ENCODE measurements around the gene TMEM150A.
"Not testable (repeated sequence)": the region's sequence is repeated elsewhere in the genome, so short reads cannot be mapped to it uniquely, and the experiment has no call there.

The TMEM150A gene

DNA sequence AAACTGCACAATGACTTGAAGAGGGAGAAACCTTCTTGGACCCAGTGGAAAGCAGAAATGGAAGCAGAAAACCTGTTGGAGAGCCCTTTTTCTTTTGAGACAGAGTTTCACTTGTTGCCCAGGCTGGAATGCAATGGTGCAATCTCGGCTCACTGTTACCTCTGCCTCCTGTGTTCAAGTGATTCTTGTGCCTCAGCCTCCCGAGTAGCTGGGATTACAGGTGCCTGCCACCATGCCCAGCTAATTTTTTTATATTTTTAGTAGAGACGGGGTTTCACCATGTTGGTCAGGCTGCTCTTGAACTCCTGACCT lies 1.6 kb upstream of the TMEM150A start:
- H3K27me3 Mint-ChIP-seq, H3K9me3 Mint-ChIP-seq: not testable (repeated sequence)
- Mint-ChIP-seq H3K4me1 (ENCODE audit: low read depth) (peaks cover 36% of the 10 kb centered on the region), H3K27ac (peak overlapping the region; percentile 36), H3K36me3 (ENCODE audit: low read depth) (peaks cover 12% of the 10 kb centered on the region), H3K4me3 (peak overlapping the region; percentile 91)

DNA sequence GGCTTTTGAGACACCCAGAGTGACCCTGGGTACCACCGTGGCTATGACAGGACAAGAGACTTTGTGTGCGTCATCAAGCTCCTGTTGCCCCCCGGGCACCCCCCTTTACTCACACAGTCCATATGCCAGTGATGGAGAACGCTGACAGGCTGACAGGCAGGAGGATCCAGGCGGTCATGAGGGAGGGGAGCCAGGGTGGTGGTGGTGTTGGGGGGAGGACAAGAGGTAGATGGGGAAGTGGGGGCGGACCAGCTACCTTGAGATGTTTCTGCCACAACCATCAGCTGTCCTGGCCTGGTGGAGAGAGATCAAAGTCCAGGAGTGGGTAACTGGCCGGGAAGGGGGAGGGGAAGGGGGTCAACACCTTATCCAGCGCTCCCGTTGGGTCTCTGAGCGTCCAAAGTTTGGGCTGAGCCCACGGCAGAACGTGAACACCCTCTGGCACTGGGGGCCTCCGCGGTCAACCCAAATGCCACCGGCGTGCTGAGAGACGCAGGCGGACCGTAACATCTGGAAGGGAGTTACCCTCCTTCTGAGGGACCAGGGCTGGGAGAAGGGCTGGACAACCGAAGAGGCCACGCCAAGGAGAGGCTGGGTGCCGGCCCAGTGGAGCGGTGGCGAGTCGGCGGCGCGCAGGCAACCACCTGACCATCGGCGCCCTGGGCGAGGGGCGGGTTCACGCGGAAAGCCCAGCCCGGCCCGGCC lies 575 bp downstream of the TMEM150A start:
- Mint-ChIP-seq H3K4me3 (peak overlapping the region; percentile 79), H3K27me3 (no peaks in the 10 kb centered on the region), H3K27ac (peak overlapping the region; percentile 61), H3K36me3 (ENCODE audit: low read depth) (no peaks in the 10 kb centered on the region), H3K9me3 (no peaks in the 10 kb centered on the region), H3K4me1 (ENCODE audit: low read depth) (peaks cover 43% of the 10 kb centered on the region)

- H3K27ac Mint-ChIP-seq = no peak overlapping the region
- H3K4me3 Mint-ChIP-seq = peak overlapping the region; percentile 79
- H3K36me3 Mint-ChIP-seq (ENCODE audit: low read depth) = no peaks in the 10 kb centered on the region
- H3K4me1 Mint-ChIP-seq (ENCODE audit: low read depth) = peaks cover 50% of the 10 kb centered on the region
- no peaks in the 10 kb centered on the region for H3K9me3 Mint-ChIP-seq
- no peaks in the 10 kb centered on the region for H3K27me3 Mint-ChIP-seq
Measured at GRCh38 chr2:85600951-85601770, 1.3 kb downstream of the TMEM150A start.

- no peaks in the 10 kb centered on the region for H3K36me3 Mint-ChIP-seq (ENCODE audit: low read depth)
- peaks cover 48% of the 10 kb centered on the region for H3K4me1 Mint-ChIP-seq (ENCODE audit: low read depth)
- H3K27me3 Mint-ChIP-seq = no peaks in the 10 kb centered on the region
- H3K4me3 Mint-ChIP-seq = no peak overlapping the region
- H3K9me3 Mint-ChIP-seq = no peaks in the 10 kb centered on the region
- H3K27ac Mint-ChIP-seq = no peak overlapping the region
Measured at GRCh38 chr2:85600235-85600575, 2.3 kb downstream of the TMEM150A start.

DNA sequence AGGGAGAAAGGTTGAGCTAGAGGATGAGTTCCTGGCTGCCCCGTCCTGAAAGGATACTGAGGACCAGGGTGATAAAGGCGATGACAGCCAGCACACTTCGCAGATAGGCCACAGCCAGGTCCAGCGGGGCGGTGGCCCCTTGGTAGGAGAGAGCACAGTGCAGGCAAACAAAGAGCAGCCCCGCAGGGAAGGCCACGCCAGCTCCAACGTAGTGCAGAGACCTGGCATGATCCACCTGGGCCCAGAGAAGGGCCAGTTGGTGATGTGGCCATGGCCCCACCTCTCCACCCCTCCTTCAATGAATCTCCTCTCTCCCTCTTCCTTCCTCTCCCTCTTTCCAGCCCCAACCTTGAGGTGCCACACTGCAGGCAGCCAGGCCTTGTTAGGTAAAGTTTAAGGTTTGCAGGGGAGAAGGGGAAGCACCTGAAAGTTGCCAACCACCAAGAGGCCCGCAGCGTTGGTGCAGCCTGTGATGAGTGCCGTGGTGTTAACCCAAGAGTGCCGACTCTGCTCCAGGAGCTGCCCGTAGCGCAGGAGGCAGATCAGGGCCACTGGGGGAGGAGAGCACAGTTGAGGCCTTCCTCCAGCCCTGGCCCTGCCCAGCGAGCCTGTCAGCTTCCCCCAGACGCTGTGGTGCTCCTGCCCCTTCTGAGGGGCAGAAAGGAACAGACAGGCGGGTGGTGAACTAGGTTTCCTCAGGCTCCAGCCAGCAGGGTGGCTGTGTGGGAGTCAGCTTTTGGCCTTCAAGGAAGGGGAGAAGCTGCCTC lies 2.8 kb downstream of the TMEM150A start:
- no peak overlapping the region for H3K4me3 Mint-ChIP-seq

DNA sequence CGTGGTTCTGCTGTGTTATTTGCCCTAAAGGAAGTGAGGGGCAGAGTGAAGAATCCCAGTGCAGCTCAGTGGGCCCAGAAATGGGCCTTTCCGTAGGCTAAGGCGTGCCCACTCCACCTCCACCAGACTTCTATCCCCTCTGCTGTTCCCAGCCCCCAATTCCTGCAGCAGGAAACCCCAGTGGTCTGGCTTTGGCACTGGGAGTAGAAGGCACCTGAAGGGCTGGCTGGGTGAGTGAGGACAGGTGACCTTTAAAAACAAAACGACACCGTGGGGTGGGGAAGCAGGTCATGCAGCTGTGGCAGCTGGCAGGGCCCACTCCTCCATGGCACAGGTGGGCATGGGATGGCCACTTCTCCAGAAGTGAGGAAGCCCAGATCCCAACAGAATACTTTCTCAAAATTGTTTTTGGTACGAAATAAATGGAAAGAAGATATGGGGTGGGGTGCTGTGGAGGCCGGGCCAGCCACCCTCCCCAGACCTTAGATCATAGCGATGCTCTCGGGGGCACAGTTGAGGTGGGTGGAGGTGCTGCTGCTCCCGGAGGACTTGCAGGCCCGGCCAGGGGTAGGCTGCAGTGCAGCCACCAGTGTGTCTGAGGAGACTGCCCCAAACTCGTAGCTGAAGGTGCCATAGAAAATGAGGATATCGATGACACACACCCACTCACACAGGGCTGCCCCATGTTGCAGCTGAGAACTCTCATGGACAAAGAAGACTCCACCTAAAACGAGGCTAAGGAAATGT lies 3.7 kb downstream of the TMEM150A start:
- H3K4me1 Mint-ChIP-seq (ENCODE audit: low read depth) = peaks cover 51% of the 10 kb centered on the region
- no peaks in the 10 kb centered on the region for H3K9me3 Mint-ChIP-seq

More for the DNA sequence above, 2.8 kb downstream of the TMEM150A start:
- H3K4me1 Mint-ChIP-seq (ENCODE audit: low read depth) = peaks cover 47% of the 10 kb centered on the region
- H3K27ac Mint-ChIP-seq = no peak overlapping the region
- H3K36me3 Mint-ChIP-seq (ENCODE audit: low read depth) = no peaks in the 10 kb centered on the region
- no peaks in the 10 kb centered on the region for H3K27me3 Mint-ChIP-seq
- no peaks in the 10 kb centered on the region for H3K9me3 Mint-ChIP-seq

DNA sequence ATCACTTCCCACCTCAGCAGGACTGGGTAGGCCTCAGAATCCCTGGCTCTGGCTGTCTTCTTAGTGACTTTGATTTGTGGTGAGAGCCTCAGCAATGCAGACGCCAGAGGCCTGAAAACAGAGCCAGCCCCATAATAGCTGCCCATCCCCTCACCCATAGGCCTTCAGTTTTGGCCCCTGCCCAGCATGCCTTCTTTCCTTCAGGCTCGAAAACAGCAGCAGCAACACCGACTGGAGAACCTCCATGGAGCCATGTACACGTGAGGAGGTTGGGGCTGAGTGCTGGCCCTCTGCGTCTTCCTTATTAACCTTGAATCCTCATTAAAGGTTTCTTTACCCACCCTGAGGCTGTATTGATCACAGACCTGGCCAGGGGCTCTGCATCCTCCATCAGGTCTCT lies 5.3 kb downstream of the TMEM150A start:
- Mint-ChIP-seq H3K4me1 (ENCODE audit: low read depth) (peaks cover 45% of the 10 kb centered on the region), H3K4me3 (peak overlapping the region; percentile 90), H3K27ac (no peak overlapping the region)

More for the DNA sequence above, 3.7 kb downstream of the TMEM150A start:
- H3K27me3 Mint-ChIP-seq = no peaks in the 10 kb centered on the region
- no peaks in the 10 kb centered on the region for H3K36me3 Mint-ChIP-seq (ENCODE audit: low read depth)
- H3K27ac Mint-ChIP-seq = no peak overlapping the region
- H3K4me3 Mint-ChIP-seq = no peak overlapping the region

GRCh38 chr2:85596486-85597143 lies 5.9 kb downstream of the TMEM150A start:
- Mint-ChIP-seq H3K27me3 (no peaks in the 10 kb centered on the region), H3K4me3 (peak overlapping the region; percentile 90), H3K36me3 (ENCODE audit: low read depth) (no peaks in the 10 kb centered on the region), H3K27ac (no peak overlapping the region), H3K4me1 (ENCODE audit: low read depth) (peaks cover 40% of the 10 kb centered on the region), H3K9me3 (no peaks in the 10 kb centered on the region)

More for the DNA sequence above, 5.3 kb downstream of the TMEM150A start:
- Mint-ChIP-seq H3K9me3 (no peaks in the 10 kb centered on the region), H3K27me3 (no peaks in the 10 kb centered on the region), H3K36me3 (ENCODE audit: low read depth) (no peaks in the 10 kb centered on the region)

DNA sequence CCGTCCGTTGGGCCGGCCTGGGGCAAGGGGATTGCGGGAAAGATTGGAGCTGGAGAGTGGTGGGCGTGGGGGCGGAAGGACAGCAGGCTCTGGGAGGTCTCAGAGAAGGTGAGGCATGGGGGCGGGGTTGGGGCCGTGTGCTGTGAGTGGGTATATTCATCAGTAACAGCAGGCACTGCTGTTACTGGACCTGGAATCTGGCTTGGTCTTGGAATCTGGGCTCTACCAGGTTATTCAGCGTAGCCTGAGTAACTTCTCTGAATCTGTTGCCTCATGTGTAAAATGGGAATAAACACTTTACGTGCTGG lies 6.5 kb downstream of the TMEM150A start:
- Mint-ChIP-seq H3K36me3 (ENCODE audit: low read depth) (no peaks in the 10 kb centered on the region), H3K27me3 (no peaks in the 10 kb centered on the region), H3K9me3 (no peaks in the 10 kb centered on the region), H3K4me1 (ENCODE audit: low read depth) (peaks cover 38% of the 10 kb centered on the region), H3K27ac (peak overlapping the region; percentile 92), H3K4me3 (peak overlapping the region; percentile 90)

GRCh38 chr2:85595301-85596025 lies 7.0 kb downstream of the TMEM150A start, which contains the start of gene RNF181:
RNF181 (plus strand) TSS chr2:85595745; CDS start chr2:85595764, 19 bp downstream.
- Mint-ChIP-seq H3K9me3 (no peaks in the 10 kb centered on the region), H3K36me3 (ENCODE audit: low read depth) (no peaks in the 10 kb centered on the region), H3K27ac (peak within 1 kb of the TSS; percentile 92), H3K4me3 (peak within 1 kb of the TSS; percentile 90), H3K4me1 (ENCODE audit: low read depth) (peaks cover 38% of the 10 kb centered on the region), H3K27me3 (no peaks in the 10 kb centered on the region)

DNA sequence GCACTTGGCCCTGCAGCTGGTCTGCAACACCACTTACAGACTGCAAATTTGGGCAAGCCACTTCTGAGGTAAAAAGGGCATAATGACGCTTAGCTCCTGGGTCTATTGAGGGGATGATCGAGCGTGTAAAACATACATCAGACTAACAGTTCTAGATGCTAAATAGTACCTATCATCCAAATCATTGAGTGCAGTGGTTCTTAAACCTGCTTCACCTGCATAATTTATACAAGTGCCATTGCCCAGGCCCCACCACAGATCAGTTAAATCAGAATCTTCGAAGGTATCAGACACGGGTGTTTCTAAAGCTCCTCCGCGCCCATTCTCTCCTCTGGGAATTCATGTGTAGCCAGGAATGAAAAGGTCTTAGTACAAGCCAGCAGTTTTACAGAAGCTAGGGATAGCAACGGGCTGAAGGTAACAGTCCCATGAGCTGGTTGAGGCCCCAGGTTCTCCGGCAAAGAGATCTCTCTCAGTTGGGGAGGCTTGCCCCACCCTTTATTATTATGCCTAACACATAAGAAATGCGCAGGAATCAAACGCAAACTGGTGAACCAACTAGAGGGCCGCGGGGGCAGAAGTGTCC lies 7.7 kb downstream of the TMEM150A start:
- peaks cover 37% of the 10 kb centered on the region for H3K4me1 Mint-ChIP-seq (ENCODE audit: low read depth)
- H3K27ac Mint-ChIP-seq = peak overlapping the region; percentile 92
- peak overlapping the region; percentile 90 for H3K4me3 Mint-ChIP-seq
- H3K36me3 Mint-ChIP-seq (ENCODE audit: low read depth) = no peaks in the 10 kb centered on the region
- no peaks in the 10 kb centered on the region for H3K27me3 Mint-ChIP-seq
- H3K9me3 Mint-ChIP-seq = no peaks in the 10 kb centered on the region

- Mint-ChIP-seq H3K27ac (no peak overlapping the region), H3K4me3 (no peak overlapping the region), H3K4me1 (ENCODE audit: low read depth) (peaks cover 27% of the 10 kb centered on the region), H3K36me3 (ENCODE audit: low read depth) (no peaks in the 10 kb centered on the region), H3K9me3 (no peaks in the 10 kb centered on the region), H3K27me3 (no peaks in the 10 kb centered on the region)
Measured at GRCh38 chr2:85593023-85593422, 9.5 kb downstream of the TMEM150A start.

DNA sequence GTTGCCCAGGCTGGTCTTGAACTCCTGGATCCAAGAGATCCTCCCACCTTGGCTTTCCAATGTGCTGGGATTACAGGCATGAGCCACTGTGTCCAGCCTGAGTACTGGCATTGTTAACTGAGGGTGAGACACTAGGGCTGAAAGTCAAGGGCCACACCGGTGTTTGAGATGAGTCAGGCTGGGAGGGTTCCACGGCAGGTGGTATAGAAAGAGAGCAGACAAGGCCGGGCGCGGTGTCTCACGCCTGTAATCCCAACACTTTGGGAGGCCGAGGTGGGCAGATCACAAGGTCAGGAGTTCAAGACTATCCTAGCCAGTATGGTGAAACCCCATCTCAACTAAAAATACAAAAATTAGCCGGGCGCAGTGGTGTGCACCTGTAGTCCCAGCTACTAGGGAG lies 10.2 kb downstream of the TMEM150A start:
- H3K27ac Mint-ChIP-seq, H3K9me3 Mint-ChIP-seq, H3K4me3 Mint-ChIP-seq: not testable (repeated sequence)

More for the DNA sequence above, 10.2 kb downstream of the TMEM150A start:
- not testable (repeated sequence) for H3K27me3 Mint-ChIP-seq; H3K36me3 Mint-ChIP-seq (ENCODE audit: low read depth)
- H3K4me1 Mint-ChIP-seq (ENCODE audit: low read depth) = peaks cover 29% of the 10 kb centered on the region

Measured in stimulated activated naive CD8-positive, alpha-beta T cell treated with anti-CD3 and anti-CD28 coated beads, Interleukin-15, Interleukin-2, amounts not matched to agents 100 ng/mL and 50 ng/mL, for 24 hours (primary cell).